Gastrocnemius medialis (tissue), 4 donors: ENCODE data around the gene CCN5. TPM values are rescaled to one million over a fixed set of nuclear protein-coding genes. Genes with fewer than 3 reads are reported as not detected.

Experiments used
- ATAC-seq, 2 donors: fragments of 150-250 bp; one replicate each; pipeline ENCODE4 v1.9.1; 2016
- DNase-seq, 2 donors: peaks; one replicate each; pipeline ENCODE4 v3.0.0-alpha.2; 2019
- H3K27ac ChIP-seq, 4 donors: fragments of 200-600 bp; sonication (generic); 1 replicate in 1 of 4; 2 replicates in 3 of 4; pipeline ENCODE4 v1.5.1; 2016 to 2018; ENCODE audit warnings: mild to moderate bottlenecking in 2 of 4, moderate library complexity in 1 of 4
- H3K27me3 ChIP-seq, 3 donors: fragments of 200-600 bp; sonication (generic) in 2 of 3; 1 replicate in 1 of 3; 2 replicates in 2 of 3; pipeline versions ENCODE4 v1.5.1 to v1.6.0; 2016 to 2019; ENCODE audit warnings: mild to moderate bottlenecking in 1 of 3, moderate library complexity in 1 of 3
- H3K36me3 ChIP-seq, 2 donors: fragments of 200-600 bp; sonication (generic) in 1 of 2; one replicate each; pipeline ENCODE4 v1.5.1; 2017 to 2018
- H3K4me1 ChIP-seq, 2 donors: fragments of 200-600 bp; sonication (generic) in 1 of 2; one replicate each; pipeline ENCODE4 v1.5.1; 2016 to 2017; ENCODE audit warnings: mild to moderate bottlenecking in 2 of 2
- H3K4me3 ChIP-seq, 4 donors: fragments of 200-600 bp; sonication (generic) in 3 of 4; 1 replicate in 1 of 4; 2 replicates in 3 of 4; pipeline ENCODE4 v1.5.1; 2016 to 2019; ENCODE audit warnings: mild to moderate bottlenecking in 2 of 4
- H3K9me3 ChIP-seq, 3 donors: fragments of 200-600 bp; sonication (generic) in 2 of 3; 1 replicate in 1 of 3; 2 replicates in 2 of 3; pipeline ENCODE4 v1.5.1; 2016 to 2019
- CTCF ChIP-seq, 5 experiments: fragments of 450-650 bp in 3 of 5; fragments of 200-600 bp in 2 of 5; sonication (generic) in 2 of 5; IDR thresholded peaks in 4 of 5; conservative IDR thresholded peaks in 1 of 5; 1 replicate in 4 of 5; 2 replicates in 1 of 5; pipeline ENCODE4 v1.5.1; 2016 to 2019; ENCODE audit warnings: antibody characterized with exemption in 5 of 5, mild to moderate bottlenecking in 3 of 5, moderate library complexity in 3 of 5
- POLR2A ChIP-seq, 2 donors: fragments of 450-650 bp; IDR thresholded peaks; one replicate each; pipeline ENCODE4 v1.6.1; 2017; ENCODE audit warnings: antibody characterized with exemption in 2 of 2, mild to moderate bottlenecking in 2 of 2, moderate library complexity in 2 of 2
- in situ Hi-C, 4 donors: fragments of 200-750 bp; cut with MboI; loops; one replicate each; pipeline versions ENCODE4 v1.15.0 to v1.8.0; 2017; ENCODE audit warnings: low sequenced_read_pairs in 4 of 4
- intact Hi-C: fragments of 100-400 bp; cut with DNase I; formaldehyde crosslinking; loops from one replicate; pipeline ENCODE4 v1.15.1; 2023; ENCODE audit warnings: low total_unique reads
- total RNA-seq, 4 donors: library from RNA; depleted of rRNA; stranded (reverse); fragments of >200 nt; gene quantifications; one replicate each; pipeline versions ENCODE4 v1.1.0 to v1.2.3, GENCODE V29; 2016

Gene CCN5
- total RNA-seq, 4 donors from 2014 or later, result 16.4 to 65.3 (median 45.7) TPM

- TF ChIP-seq POLR2A (IDR thresholded peaks at IDR 0.05) (no peak), CTCF (IDR thresholded peaks at IDR 0.05 in 4 of 5, conservative IDR thresholded peaks at IDR 0.05 in 1 of 5) (no peak)
- no peak for ATAC-seq
- Histone ChIP-seq H3K27ac (no peak overlapping the region), H3K36me3 (no peaks in the 10 kb centered on the region), H3K9me3 (no peaks in the 10 kb centered on the region), H3K4me1 (no peaks in the 10 kb centered on the region), H3K4me3 (no peak overlapping the region), H3K27me3 (no peaks in the 10 kb centered on the region)
- intact Hi-C loops, result no loop called here
- no peak for DNase-seq
- in situ Hi-C loops, result no loop called here
These were observed 49.9 kb downstream of the CCN5 start for GRCh38 chr20:44765091-44765490.

GRCh38 chr20:44765701-44766347, 50.7 kb downstream of the CCN5 start:
- Histone ChIP-seq H3K4me3 (no peak overlapping the region), H3K27me3 (no peaks in the 10 kb centered on the region), H3K36me3 (no peaks in the 10 kb centered on the region), H3K9me3 (no peaks in the 10 kb centered on the region), H3K4me1 (no peaks in the 10 kb centered on the region), H3K27ac (no peak overlapping the region)
- intact Hi-C loops, result no loop called here
- in situ Hi-C loops, result no loop called here
- TF ChIP-seq CTCF (IDR thresholded peaks at IDR 0.05 in 4 of 5, conservative IDR thresholded peaks at IDR 0.05 in 1 of 5), result no peak
- no peak for TF ChIP-seq POLR2A (IDR thresholded peaks at IDR 0.05)
- ATAC-seq (peak; percentile 60), DNase-seq (no peak)

GRCh38 chr20:44768256-44768655, 53.1 kb downstream of the CCN5 start:
- Histone ChIP-seq H3K27me3 (no peaks in the 10 kb centered on the region), H3K4me1 (no peaks in the 10 kb centered on the region), H3K9me3 (no peaks in the 10 kb centered on the region), H3K36me3 (no peaks in the 10 kb centered on the region), H3K4me3 (no peak overlapping the region), H3K27ac (no peak overlapping the region)
- ATAC-seq (no peak), DNase-seq (no peak)
- in situ Hi-C loops (no loop called here), intact Hi-C loops (no loop called here)
- TF ChIP-seq CTCF (IDR thresholded peaks at IDR 0.05 in 4 of 5, conservative IDR thresholded peaks at IDR 0.05 in 1 of 5) (no peak), POLR2A (IDR thresholded peaks at IDR 0.05) (no peak)

- Histone ChIP-seq H3K27me3 (no peaks in the 10 kb centered on the region), H3K4me1 (no peaks in the 10 kb centered on the region), H3K27ac (no peak overlapping the region), H3K9me3 (no peaks in the 10 kb centered on the region), H3K36me3 (no peaks in the 10 kb centered on the region), H3K4me3 (no peak overlapping the region)
- DNase-seq, result no peak
- intact Hi-C loops, result no loop called here
- no peak for TF ChIP-seq CTCF (IDR thresholded peaks at IDR 0.05 in 4 of 5, conservative IDR thresholded peaks at IDR 0.05 in 1 of 5)
- TF ChIP-seq POLR2A (IDR thresholded peaks at IDR 0.05), result no peak
- ATAC-seq, result no peak
- in situ Hi-C loops, result no loop called here
These were observed 53.8 kb downstream of the CCN5 start for GRCh38 chr20:44768854-44769480.
